ENCODE data around the gene LMAN2. TPM values are rescaled to one million over a fixed set of nuclear protein-coding genes. Genes with fewer than 3 reads are reported as not detected.
"Not testable (repeated sequence)": the region's sequence is repeated elsewhere in the genome, so short reads cannot be mapped to it uniquely, and the experiment has no call there.

LMAN2 gene
- total RNA-seq, 4 donors from 2014 or later = 236 to 322 (median 293) TPM

DNA sequence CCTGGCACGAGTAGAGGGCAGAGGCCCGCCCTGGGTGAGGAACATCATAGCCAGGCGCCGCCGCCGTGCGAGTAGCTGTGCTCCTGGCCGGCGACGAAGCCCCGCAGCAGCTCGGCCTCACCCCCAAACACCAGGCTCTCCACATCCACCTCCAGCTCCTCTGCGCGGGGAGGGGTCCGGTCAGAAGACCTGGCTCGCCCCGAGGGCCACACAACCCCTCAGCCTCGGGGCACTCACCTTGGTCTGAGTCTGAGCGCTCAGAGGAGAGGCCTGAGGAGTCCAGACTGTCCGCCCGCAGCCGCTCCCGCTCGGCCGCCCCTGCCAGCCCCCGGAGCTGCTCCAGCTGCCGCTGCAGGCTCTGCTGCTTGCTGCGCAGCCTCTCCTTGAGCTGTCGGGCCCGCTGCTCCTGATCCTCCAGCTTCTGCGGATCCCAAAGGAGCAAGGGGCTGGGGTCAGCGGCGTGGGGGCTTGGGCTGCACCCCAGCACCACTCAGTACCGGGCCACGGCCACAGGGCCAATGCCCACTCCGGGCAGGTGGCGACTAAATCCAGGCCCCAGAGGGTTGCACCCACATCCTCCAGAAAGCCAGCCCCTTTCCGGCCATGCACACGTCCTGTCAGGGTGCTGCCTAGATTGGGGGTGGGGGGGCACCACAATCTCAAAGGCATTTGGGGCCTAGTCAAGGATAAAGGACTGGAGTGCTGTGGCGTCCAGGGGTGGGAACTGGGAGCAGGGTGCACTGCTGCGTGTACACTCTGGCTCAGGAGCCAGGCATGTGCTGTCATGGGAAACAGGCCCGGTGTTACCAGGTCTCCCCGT lies 43.7 kb downstream of the LMAN2 start:
- no peak overlapping the region for H3K4me3 ChIP-seq
- DNase-seq = no peak
- no peaks in the 10 kb centered on the region for H3K36me3 ChIP-seq
- intact Hi-C loops (cut with DNase I; ENCODE audit: low total_unique reads) = no loop called here
- TF ChIP-seq POLR2A (IDR thresholded peaks at IDR 0.05) (no peak), POLR2AphosphoS5 (IDR thresholded peaks at IDR 0.05) (no peak), EP300 (IDR thresholded peaks at IDR 0.05; ENCODE audit: low read depth) (no peak)
- TF ChIP-seq, protein P1, sequence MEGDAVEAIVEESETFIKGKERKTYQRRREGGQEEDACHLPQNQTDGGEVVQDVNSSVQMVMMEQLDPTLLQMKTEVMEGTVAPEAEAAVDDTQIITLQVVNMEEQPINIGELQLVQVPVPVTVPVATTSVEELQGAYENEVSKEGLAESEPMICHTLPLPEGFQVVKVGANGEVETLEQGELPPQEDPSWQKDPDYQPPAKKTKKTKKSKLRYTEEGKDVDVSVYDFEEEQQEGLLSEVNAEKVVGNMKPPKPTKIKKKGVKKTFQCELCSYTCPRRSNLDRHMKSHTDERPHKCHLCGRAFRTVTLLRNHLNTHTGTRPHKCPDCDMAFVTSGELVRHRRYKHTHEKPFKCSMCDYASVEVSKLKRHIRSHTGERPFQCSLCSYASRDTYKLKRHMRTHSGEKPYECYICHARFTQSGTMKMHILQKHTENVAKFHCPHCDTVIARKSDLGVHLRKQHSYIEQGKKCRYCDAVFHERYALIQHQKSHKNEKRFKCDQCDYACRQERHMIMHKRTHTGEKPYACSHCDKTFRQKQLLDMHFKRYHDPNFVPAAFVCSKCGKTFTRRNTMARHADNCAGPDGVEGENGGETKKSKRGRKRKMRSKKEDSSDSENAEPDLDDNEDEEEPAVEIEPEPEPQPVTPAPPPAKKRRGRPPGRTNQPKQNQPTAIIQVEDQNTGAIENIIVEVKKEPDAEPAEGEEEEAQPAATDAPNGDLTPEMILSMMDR (IDR thresholded peaks at IDR 0.05) = no peak
- H3K4me1 ChIP-seq = peaks cover 31 to 51% (median 41%) of the 10 kb centered on the region in 4 donors
- H3K27ac ChIP-seq = peak overlapping the region in 1 of 4 donors; percentile 27
- in situ Hi-C loops (cut with MboI; ENCODE audit: low pct_ligation_motif_present in 1 of 4, low pct_unique_long_range_greater_than_20kb in 1 of 4, low sequenced_read_pairs in 3 of 4) = loop anchor here in 1 of 4 donors (25.0 kb wide), 1 partner anchor 155 kb away; the partner anchor contains the start of gene DBN1
- no peaks in the 10 kb centered on the region for H3K27me3 ChIP-seq
- WGBS, 2 donors (ENCODE audit: low coverage in 1 of 2) = 50 to 85% methylated on average over 2 to 29 of the region's 43 CpGs
- H3K9me3 ChIP-seq = no peaks in the 10 kb centered on the region

DNA sequence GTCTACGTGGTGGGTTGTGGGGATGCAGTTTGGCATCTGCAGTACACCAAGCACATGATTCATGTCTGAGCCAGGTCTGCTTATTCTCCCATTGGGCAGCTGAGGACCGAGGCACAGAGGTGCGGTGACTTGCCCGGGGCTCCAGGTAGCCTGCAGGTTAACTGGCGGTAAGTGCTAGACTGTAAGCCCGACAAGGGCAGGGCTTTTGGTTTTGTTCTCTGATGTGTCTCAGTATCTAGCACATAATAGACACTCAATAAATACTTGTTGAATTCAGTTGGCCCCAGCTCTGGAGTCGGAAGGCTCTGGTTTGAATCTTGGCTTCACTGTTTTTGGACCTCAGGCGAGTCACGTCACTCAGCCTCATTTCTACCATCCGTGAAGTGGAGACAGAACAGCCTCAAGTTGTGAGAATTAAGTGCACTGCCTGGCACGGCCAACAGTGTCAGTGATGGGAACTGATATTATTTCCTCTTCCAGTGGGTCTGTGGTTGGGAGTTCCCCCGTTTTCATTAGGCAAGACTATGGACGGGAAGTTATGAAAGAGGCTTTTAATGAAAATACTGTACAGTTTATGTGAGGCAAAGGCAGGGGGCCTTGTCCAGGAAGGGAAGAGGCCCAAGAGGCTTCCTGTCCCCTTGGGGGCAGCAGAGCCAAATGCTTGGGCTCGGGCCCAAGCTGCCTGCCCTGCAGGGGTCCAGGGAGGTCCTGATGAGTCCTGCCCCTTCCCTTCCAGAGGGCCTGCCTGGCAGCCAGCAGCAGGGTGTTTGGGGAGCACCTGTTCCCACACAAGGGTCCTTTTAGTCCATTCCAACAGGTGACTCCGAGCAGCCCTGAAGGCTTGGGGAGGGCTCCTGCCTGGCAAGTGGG lies 44.6 kb downstream of the LMAN2 start:
- intact Hi-C loops (cut with DNase I; ENCODE audit: low total_unique reads) = no loop called here
- DNase-seq = no peak
- peak overlapping the region in 1 of 4 donors; percentile 27 for H3K27ac ChIP-seq

DNA sequence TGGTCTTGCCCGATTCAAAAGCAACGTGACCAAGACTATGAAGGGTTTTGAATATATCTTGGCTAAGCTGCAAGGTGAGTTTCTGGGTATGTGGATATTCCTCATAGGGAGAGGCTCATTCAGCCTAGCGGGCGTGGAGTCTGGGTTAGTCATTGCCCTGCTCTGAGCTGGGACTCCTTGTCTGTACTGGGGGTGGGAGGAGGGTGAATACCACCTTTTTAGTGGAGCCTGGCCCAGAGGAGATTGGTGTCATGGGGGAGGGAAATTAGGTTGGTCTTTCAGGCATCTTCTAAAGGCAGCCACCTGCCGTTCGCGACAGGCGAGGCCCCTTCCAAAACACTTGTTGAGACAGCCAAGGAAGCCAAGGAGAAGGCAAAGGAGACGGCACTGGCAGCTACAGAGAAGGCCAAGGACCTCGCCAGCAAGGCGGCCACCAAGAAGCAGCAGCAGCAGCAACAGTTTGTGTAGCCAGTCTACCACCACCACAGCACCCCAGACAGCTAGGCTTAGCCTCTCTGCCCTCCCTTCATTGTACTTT lies 45.3 kb downstream of the LMAN2 start:
- H3K27ac ChIP-seq; H3K36me3 ChIP-seq; intact Hi-C loops (cut with DNase I; ENCODE audit: low total_unique reads); DNase-seq; H3K4me3 ChIP-seq; H3K9me3 ChIP-seq; H3K27me3 ChIP-seq: not testable (repeated sequence)
- WGBS, 2 donors (ENCODE audit: low coverage in 1 of 2) = 80% methylated on average over 11 of the region's 11 CpGs; no CpG with 5 or more reads in 1 of the 2 donors
- H3K4me1 ChIP-seq = peaks cover 34 to 53% (median 43%) of the 10 kb centered on the region in 4 donors
- in situ Hi-C loops (cut with MboI; ENCODE audit: low pct_ligation_motif_present in 1 of 4, low pct_unique_long_range_greater_than_20kb in 1 of 4, low sequenced_read_pairs in 3 of 4) = loop anchor here in 1 of 4 donors (25.0 kb wide), 1 partner anchor 156 kb away; the partner anchor contains the start of gene DBN1

More for the DNA sequence above, 44.6 kb downstream of the LMAN2 start:
- peaks cover 33 to 53% (median 43%) of the 10 kb centered on the region in 4 donors for H3K4me1 ChIP-seq
- H3K27me3 ChIP-seq = no peaks in the 10 kb centered on the region
- no peaks in the 10 kb centered on the region for H3K9me3 ChIP-seq
- TF ChIP-seq, protein P1 (IDR thresholded peaks at IDR 0.05) = no peak
- TF ChIP-seq POLR2AphosphoS5 (IDR thresholded peaks at IDR 0.05) = no peak
- no peak for TF ChIP-seq EP300 (IDR thresholded peaks at IDR 0.05; ENCODE audit: low read depth)
- TF ChIP-seq POLR2A (IDR thresholded peaks at IDR 0.05) = no peak
- H3K36me3 ChIP-seq = no peaks in the 10 kb centered on the region
- in situ Hi-C loops (cut with MboI; ENCODE audit: low pct_ligation_motif_present in 1 of 4, low pct_unique_long_range_greater_than_20kb in 1 of 4, low sequenced_read_pairs in 3 of 4) = loop anchor here in 1 of 4 donors (25.0 kb wide), 1 partner anchor 155 kb away; the partner anchor contains the start of gene DBN1
- H3K4me3 ChIP-seq = no peak overlapping the region
- WGBS, 2 donors (ENCODE audit: low coverage in 1 of 2) = 74% methylated on average over 15 of the region's 15 CpGs; no CpG with 5 or more reads in 1 of the 2 donors

DNA sequence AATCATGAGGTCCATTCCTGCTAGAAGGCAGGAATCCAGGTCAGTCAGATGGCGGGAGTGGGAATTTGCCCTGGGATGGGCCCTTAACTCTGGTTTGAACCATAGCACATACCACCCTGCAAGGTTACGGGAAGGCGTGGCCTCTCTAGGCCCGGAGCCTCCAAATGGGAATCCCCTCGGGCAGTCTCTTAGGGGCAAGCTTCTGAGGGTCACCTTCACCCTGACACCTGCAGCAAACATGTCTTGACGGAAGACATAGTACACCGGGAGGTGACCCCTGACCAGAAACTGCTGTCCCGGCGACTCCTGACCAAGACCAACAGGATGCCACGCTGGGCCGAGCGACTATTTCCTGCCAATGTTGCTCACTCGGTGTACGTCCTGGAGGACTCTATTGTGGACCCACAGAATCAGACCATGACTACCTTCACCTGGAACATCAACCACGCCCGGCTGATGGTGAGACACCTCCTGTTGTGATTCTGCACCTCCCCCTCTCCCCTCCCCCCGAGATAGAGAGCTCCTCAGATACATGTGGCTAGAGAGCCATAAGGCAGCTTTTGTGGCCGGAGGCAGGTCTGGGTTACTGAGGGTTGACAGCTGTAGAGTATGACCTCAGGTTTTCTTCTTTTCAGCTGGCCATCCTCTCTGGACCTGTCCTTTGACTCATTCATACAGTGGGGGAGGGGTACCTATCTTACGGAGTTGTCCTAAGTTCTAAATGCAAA lies 46.9 kb downstream of the LMAN2 start:
- whole genome bisulfite sequencing, 2 donors (ENCODE audit: low coverage in 1 of 2) = 17% methylated on average over 1 to 18 of the region's 19 CpGs
- Histone ChIP-seq H3K36me3 (no peaks in the 10 kb centered on the region), H3K27ac (peak overlapping the region; percentile 89 to 92 (median 91)), H3K4me3 (peak overlapping the region; percentile 59 to 86 (median 85)), H3K9me3 (no peaks in the 10 kb centered on the region), H3K4me1 (peaks cover 40 to 55% (median 48%) of the 10 kb centered on the region in 4 donors), H3K27me3 (no peaks in the 10 kb centered on the region)
- intact Hi-C loops (cut with DNase I; ENCODE audit: low total_unique reads) = no loop called here
- DNase-seq = peak; percentile 75
- in situ Hi-C loops (cut with MboI; ENCODE audit: low pct_ligation_motif_present in 1 of 4, low pct_unique_long_range_greater_than_20kb in 1 of 4, low sequenced_read_pairs in 3 of 4) = loop anchor here in 1 of 4 donors (25.0 kb wide), 1 partner anchor 158 kb away; the partner anchor contains the start of gene DBN1
- TF ChIP-seq, protein P1 (IDR thresholded peaks at IDR 0.05) = no peak
- TF ChIP-seq POLR2AphosphoS5 (IDR thresholded peaks at IDR 0.05) = no peak

Measured in transverse colon (tissue), 4 donors.